ENCODE results near the gene BAIAP2L2. TPM values are rescaled to one million over a fixed set of nuclear protein-coding genes. Genes with fewer than 3 reads are reported as not detected.
A peak's percentile ranks its signal among the peaks of the same experiment; 100 is the strongest.
"Not testable (repeated sequence)": the region's sequence is repeated elsewhere in the genome, so short reads cannot be mapped to it uniquely, and the experiment has no call there.

BAIAP2L2 gene
- total RNA-seq, 4 donors from 2014 or later = 0.59 to 1.7 TPM; not detected in 2

DNA sequence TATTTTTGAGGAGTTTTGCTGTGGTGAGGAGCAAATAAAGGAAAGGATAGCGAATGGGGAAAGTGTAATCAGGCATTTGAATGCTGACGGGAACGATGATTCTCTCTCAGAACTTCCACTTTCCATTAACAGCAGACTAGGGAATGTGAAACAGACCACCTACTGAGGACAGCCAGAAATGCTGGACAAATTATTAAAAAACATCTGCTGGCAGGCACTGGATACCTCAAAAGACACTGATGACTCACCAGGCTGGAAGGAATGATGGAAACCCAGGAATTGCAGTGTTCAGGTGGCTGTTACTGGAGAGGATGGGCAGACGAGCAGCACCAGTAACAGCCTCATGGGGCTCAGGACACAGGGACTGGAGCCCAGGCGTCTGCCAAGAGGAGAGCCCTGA, 37.8 kb upstream of the BAIAP2L2 start:
- H3K27ac ChIP-seq = no peak overlapping the region
- TF ChIP-seq POLR2A (IDR thresholded peaks at IDR 0.05) = no peak
- TF ChIP-seq, protein P1, sequence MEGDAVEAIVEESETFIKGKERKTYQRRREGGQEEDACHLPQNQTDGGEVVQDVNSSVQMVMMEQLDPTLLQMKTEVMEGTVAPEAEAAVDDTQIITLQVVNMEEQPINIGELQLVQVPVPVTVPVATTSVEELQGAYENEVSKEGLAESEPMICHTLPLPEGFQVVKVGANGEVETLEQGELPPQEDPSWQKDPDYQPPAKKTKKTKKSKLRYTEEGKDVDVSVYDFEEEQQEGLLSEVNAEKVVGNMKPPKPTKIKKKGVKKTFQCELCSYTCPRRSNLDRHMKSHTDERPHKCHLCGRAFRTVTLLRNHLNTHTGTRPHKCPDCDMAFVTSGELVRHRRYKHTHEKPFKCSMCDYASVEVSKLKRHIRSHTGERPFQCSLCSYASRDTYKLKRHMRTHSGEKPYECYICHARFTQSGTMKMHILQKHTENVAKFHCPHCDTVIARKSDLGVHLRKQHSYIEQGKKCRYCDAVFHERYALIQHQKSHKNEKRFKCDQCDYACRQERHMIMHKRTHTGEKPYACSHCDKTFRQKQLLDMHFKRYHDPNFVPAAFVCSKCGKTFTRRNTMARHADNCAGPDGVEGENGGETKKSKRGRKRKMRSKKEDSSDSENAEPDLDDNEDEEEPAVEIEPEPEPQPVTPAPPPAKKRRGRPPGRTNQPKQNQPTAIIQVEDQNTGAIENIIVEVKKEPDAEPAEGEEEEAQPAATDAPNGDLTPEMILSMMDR (IDR thresholded peaks at IDR 0.05) = no peak
- intact Hi-C loops (cut with DNase I; ENCODE audit: low total_unique reads) = no loop called here
- H3K9me3 ChIP-seq = no peaks in the 10 kb centered on the region
- H3K36me3 ChIP-seq = no peaks in the 10 kb centered on the region
- no peaks in the 10 kb centered on the region for H3K27me3 ChIP-seq
- DNase-seq = no peak
- no peak overlapping the region for H3K4me3 ChIP-seq
- no peaks in the 10 kb centered on the region for H3K4me1 ChIP-seq

DNA sequence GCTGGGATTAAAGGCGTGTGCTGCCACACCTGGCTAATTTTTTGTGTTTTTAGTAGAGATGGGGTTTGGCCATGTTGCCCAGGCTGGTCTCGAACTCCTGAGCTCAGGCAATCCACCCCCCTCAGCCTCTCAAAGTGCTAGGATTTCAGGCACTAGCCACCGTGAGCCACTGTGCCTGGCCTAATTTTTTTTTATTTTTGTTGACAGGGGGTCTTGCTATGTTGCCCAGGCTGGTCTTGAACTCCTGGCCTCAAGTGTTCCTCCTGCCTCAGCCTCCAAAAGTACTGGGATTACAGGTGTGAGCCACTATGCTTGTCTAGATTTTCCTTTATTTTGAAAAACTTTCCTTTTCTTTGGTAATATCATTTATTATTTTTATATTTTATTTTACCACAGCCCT, 35.7 kb upstream of the BAIAP2L2 start:
- H3K27me3 ChIP-seq; H3K27ac ChIP-seq; H3K9me3 ChIP-seq; H3K4me1 ChIP-seq; H3K36me3 ChIP-seq; H3K4me3 ChIP-seq; DNase-seq; intact Hi-C loops (cut with DNase I; ENCODE audit: low total_unique reads): not testable (repeated sequence)

DNA sequence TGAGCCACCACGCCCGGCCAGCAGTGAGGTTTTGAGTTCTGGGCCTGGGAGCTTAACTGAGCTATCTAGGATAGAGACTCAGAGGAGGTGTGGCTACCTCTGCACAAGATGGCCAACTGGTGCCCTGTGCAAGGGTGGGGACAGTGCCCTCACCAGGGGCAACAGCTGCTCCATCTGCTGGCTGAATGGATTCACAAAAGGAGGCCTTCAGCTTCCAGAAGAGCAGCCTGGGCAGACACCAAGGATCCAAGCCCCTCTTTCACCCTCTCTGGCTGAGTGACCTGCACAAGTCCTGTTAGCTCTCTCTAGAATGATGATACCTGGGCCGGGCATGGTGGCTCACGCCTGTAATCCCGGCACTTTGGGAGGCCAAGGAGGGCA, 33.5 kb upstream of the BAIAP2L2 start:
- no peak for TF ChIP-seq POLR2A (IDR thresholded peaks at IDR 0.05)
- TF ChIP-seq, protein P1 (IDR thresholded peaks at IDR 0.05) = no peak
- H3K27me3 ChIP-seq = no peaks in the 10 kb centered on the region
- no peak for DNase-seq
- H3K27ac ChIP-seq = no peak overlapping the region
- no peaks in the 10 kb centered on the region for H3K4me1 ChIP-seq
- no peak overlapping the region for H3K4me3 ChIP-seq
- no peaks in the 10 kb centered on the region for H3K36me3 ChIP-seq
- no peaks in the 10 kb centered on the region for H3K9me3 ChIP-seq
- intact Hi-C loops (cut with DNase I; ENCODE audit: low total_unique reads) = no loop called here

DNA sequence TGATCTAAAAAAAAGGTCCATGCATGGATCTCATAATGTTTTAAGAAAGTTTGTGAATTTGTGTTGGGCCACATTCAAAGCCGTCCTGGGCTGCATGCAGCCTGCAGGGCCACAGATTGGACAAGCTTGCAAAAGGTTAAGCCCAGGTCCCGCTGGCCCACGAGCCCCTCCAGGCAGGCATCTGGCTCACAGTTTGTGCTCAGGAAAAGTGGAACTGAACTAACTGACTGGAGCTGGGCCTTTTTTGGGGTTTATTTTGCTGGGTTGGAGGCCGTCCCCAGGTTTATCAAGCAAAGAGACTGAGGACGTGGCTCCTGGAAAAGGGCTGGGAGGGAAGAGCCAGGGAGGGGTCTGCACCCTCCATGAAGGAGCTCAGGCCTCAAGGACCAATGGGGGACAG, 32.1 kb upstream of the BAIAP2L2 start:
- no peaks in the 10 kb centered on the region for H3K36me3 ChIP-seq
- H3K4me1 ChIP-seq = no peaks in the 10 kb centered on the region
- no peaks in the 10 kb centered on the region for H3K9me3 ChIP-seq
- no peaks in the 10 kb centered on the region for H3K27me3 ChIP-seq
- TF ChIP-seq, protein P1 (IDR thresholded peaks at IDR 0.05) = no peak
- no peak for TF ChIP-seq POLR2A (IDR thresholded peaks at IDR 0.05)
- intact Hi-C loops (cut with DNase I; ENCODE audit: low total_unique reads) = no loop called here
- no peak overlapping the region for H3K27ac ChIP-seq
- peak in 1 of 2 donors; percentile 10 for DNase-seq
- no peak overlapping the region for H3K4me3 ChIP-seq

DNA sequence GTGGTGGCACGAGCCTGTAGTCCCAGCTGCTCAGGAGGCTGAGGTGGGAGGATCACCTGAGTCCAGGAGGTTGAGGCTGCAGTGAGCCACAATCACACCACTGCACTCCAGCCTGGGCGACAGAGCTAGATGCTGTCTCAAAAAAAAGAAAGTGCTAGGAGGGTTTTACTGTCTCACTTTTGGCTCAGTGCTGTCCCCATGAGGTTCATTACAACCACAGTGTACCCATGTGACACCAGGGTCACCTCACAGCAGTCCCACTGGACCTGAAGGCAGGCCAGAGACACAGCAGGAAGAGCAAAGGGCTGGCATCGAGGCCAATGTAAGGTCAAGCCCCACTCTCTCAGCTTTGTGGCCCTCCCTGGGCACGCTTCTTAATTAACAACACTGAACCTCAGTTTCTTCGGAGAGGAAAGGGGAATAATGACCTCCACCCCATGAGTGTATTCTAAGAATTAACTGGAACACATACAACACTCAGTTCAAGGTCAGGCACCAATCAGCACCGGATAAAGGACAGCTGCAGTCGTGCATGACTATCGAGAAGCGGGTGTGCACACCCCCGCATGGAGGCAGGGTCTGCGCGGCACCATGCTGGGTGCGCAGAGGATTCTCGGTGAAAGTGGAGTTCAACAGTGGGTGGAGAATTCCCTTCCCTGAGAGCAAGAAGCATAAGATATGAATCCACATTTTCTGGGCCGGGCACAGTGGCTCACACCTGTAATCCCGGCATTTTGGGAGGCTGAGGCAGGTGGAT, 30.9 kb upstream of the BAIAP2L2 start:
- TF ChIP-seq, protein P1 (IDR thresholded peaks at IDR 0.05) = no peak
- no peak for TF ChIP-seq POLR2A (IDR thresholded peaks at IDR 0.05)
- Histone ChIP-seq H3K4me3 (no peak overlapping the region), H3K9me3 (no peaks in the 10 kb centered on the region), H3K4me1 (no peaks in the 10 kb centered on the region), H3K36me3 (no peaks in the 10 kb centered on the region), H3K27ac (no peak overlapping the region), H3K27me3 (no peaks in the 10 kb centered on the region)
- intact Hi-C loops (cut with DNase I; ENCODE audit: low total_unique reads) = no loop called here
- DNase-seq = no peak

Measured in uterus (tissue), 4 donors.